Neuronal stem cell (in vitro differentiated cells): ENCODE results near the gene IL36RN.
"Not testable (repeated sequence)": the region's sequence is repeated elsewhere in the genome, so short reads cannot be mapped to it uniquely, and the experiment has no call there.

Source experiments
- DNase-seq: peaks from one replicate; pipeline ENCODE4 v3.0.0-alpha.2; 2013; ENCODE audit warnings: low spot score
- H2AFZ ChIP-seq: one replicate; pipeline ENCODE4 v1.6.1; 2013; ENCODE audit warnings: mild to moderate bottlenecking, low read length, inconsistent platforms
- H2AK5ac ChIP-seq: 2 replicates; pipeline ENCODE4 v1.6.1; 2013; ENCODE audit warnings: low read depth, mild to moderate bottlenecking, inconsistent platforms, low read length, moderate library complexity, mixed read lengths
- H2BK120ac ChIP-seq: 2 replicates; pipeline ENCODE4 v1.6.1; 2013; ENCODE audit warnings: low read depth, mild to moderate bottlenecking, inconsistent platforms, low read length, moderate library complexity, mixed read lengths
- H2BK12ac ChIP-seq: one replicate; pipeline ENCODE4 v1.6.1; 2013; ENCODE audit warnings: low read length, inconsistent platforms
- H2BK15ac ChIP-seq: 2 replicates; pipeline ENCODE4 v1.6.1; 2013; ENCODE audit warnings: mild to moderate bottlenecking, low read length, inconsistent platforms, mixed read lengths
- H2BK5ac ChIP-seq: one replicate; pipeline ENCODE4 v1.6.1; 2013; ENCODE audit warnings: inconsistent platforms, mild to moderate bottlenecking, low read length, moderate library complexity
- H3K14ac ChIP-seq: one replicate; pipeline ENCODE4 v1.6.1; 2013; ENCODE audit warnings: low read length, inconsistent platforms
- H3K18ac ChIP-seq: 2 replicates; pipeline ENCODE4 v1.6.1; 2013; ENCODE audit warnings: low read length, inconsistent platforms
- H3K23ac ChIP-seq: 2 replicates; pipeline ENCODE4 v1.6.1; 2013; ENCODE audit warnings: low read depth, mild to moderate bottlenecking, mixed read lengths, low read length, inconsistent platforms; ENCODE audit not compliant: poor library complexity
- H3K27ac ChIP-seq: replicated peaks from 3 replicates; pipeline ENCODE4 v1.5.1; 2013; ENCODE audit warnings: low read length, inconsistent platforms
- H3K27me3 ChIP-seq, 3 experiments: 2 replicates each; pipeline ENCODE4 v1.6.1; 2013; ENCODE audit warnings: low read length in 3 of 3, mild to moderate bottlenecking in 2 of 3, inconsistent platforms in 1 of 3, low read depth in 1 of 3, mixed read lengths in 1 of 3, moderate library complexity in 1 of 3; ENCODE audit not compliant: control insufficient read depth in 3 of 3, insufficient read depth in 3 of 3
- H3K36me3 ChIP-seq, 2 donors: replicated peaks in 1 of 2; 2 replicates each; pipeline ENCODE4 v1.6.1; 2013; ENCODE audit warnings: low read length in 2 of 2; ENCODE audit not compliant: control insufficient read depth in 2 of 2, insufficient read depth in 2 of 2
- H3K4ac ChIP-seq: 2 replicates; pipeline ENCODE4 v1.6.1; 2013; ENCODE audit warnings: inconsistent platforms, mild to moderate bottlenecking, low read length, moderate library complexity
- H3K4me1 ChIP-seq, 2 donors: 1 replicate in 1 of 2; 2 replicates in 1 of 2; pipeline ENCODE4 v1.6.1; 2013; ENCODE audit warnings: low read length in 2 of 2, low read depth in 1 of 2; ENCODE audit not compliant: control insufficient read depth in 2 of 2, insufficient read depth in 1 of 2
- H3K4me2 ChIP-seq: one replicate; pipeline ENCODE4 v1.6.1; 2013; ENCODE audit warnings: mild to moderate bottlenecking, low read length, inconsistent platforms; ENCODE audit not compliant: insufficient read depth, poor library complexity, severe bottlenecking
- H3K4me3 ChIP-seq, 2 donors: 2 replicates each; pipeline ENCODE4 v1.5.1; 2013; ENCODE audit warnings: low read length in 2 of 2, mild to moderate bottlenecking in 2 of 2, inconsistent platforms in 1 of 2, moderate library complexity in 1 of 2
- H3K79me1 ChIP-seq: one replicate; pipeline ENCODE4 v1.6.1; 2013; ENCODE audit warnings: low read depth, mild to moderate bottlenecking, inconsistent platforms, low read length, moderate library complexity
- H3K9ac ChIP-seq: one replicate; pipeline ENCODE4 v1.6.1; 2013; ENCODE audit warnings: mild to moderate bottlenecking, low read depth, low read length, inconsistent platforms; ENCODE audit not compliant: poor library complexity
- H3K9me3 ChIP-seq, 2 donors: replicated peaks in 1 of 2; 2 replicates each; pipeline versions ENCODE3 to v1.6.1; 2013; ENCODE audit warnings: low read length in 2 of 2, mild to moderate bottlenecking in 2 of 2, inconsistent platforms in 1 of 2, low read depth in 1 of 2, mixed read lengths in 1 of 2, moderate library complexity in 1 of 2; ENCODE audit not compliant: control insufficient read depth in 2 of 2, insufficient read depth in 1 of 2
- H4K8ac ChIP-seq: one replicate; pipeline ENCODE4 v1.6.1; 2013; ENCODE audit warnings: low read depth, mild to moderate bottlenecking, inconsistent platforms, low read length, moderate library complexity
- H4K91ac ChIP-seq: one replicate; pipeline ENCODE4 v1.6.1; 2013; ENCODE audit warnings: low read length, low read depth, mild to moderate bottlenecking, inconsistent platforms; ENCODE audit not compliant: poor library complexity
- WGBS, 2 donors: extraction: QIAGEN DNeasy Blood & Tissue Kit; methylation state at CpG; one replicate each; pipeline ENCODE4 v1.1.7; 2013; ENCODE audit warnings: missing lambda C conversion rate in 2 of 2, mixed read lengths in 1 of 2; ENCODE audit not compliant: insufficient read length in 2 of 2, insufficient replicate concordance in 1 of 2; ENCODE audit errors: extremely low coverage in 2 of 2; 5-methylcytosine and 5-hydroxymethylcytosine counted together

The IL36RN gene

DNA sequence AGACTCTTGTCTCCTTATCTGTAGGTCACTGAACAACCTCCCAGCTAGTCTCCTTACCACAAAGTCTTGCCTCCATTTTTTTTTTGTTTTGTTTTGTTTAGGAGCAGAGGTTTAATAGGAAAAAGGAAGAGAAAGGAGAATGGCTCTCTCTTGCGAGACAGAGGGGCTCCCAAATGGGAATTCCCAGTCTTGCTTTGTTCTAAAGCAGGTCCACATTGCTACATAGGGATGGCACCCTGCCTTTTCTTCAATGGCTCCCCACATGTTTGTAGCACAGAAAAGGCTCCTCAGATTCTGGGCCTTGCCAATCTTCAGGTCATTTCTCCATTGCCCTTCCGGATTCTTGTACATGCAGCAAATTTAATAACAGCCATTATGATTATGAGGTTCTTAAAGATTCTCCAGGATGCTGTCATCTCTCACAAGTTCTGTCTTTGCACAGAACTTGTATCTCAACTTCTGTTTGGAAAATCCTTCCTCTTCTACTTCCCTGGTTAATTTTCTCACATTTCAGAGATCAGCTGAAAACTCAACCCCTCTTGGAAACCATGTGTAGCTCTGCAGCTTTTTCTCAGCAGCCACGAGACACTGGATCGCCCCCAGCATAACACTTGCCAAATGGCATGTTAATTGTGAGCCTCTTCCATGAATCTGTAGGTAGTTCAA is 32.4 kb downstream of the IL36RN start:
- no peak overlapping the region for H2BK12ac ChIP-seq
- no peaks in the 10 kb centered on the region for H3K9me3 ChIP-seq
- no peak overlapping the region for H2AFZ ChIP-seq
- no peak for DNase-seq
- H3K4me2 ChIP-seq: no peak overlapping the region
- H3K4me1 ChIP-seq: no peaks in the 10 kb centered on the region
- no peak overlapping the region for H3K4me3 ChIP-seq
- WGBS, 2 donors: no CpG with 5 or more reads among the region's 4 CpGs
- H4K8ac ChIP-seq: no peak overlapping the region
- H2AK5ac ChIP-seq: no peak overlapping the region
- no peak overlapping the region for H2BK15ac ChIP-seq
- H3K79me1 ChIP-seq: no peaks in the 10 kb centered on the region
- no peak overlapping the region for H4K91ac ChIP-seq
- peaks cover 0 to 4% (median 0%) of the 10 kb centered on the region in 3 experiments for H3K27me3 ChIP-seq
- no peak overlapping the region for H2BK5ac ChIP-seq
- H3K36me3 ChIP-seq: no peaks in the 10 kb centered on the region
- H2BK120ac ChIP-seq: no peak overlapping the region
- no peak overlapping the region for H3K14ac ChIP-seq
- no peak overlapping the region for H3K4ac ChIP-seq
- H3K18ac ChIP-seq: no peak overlapping the region
- no peak overlapping the region for H3K9ac ChIP-seq
- no peak overlapping the region for H3K23ac ChIP-seq
- H3K27ac ChIP-seq: no peak overlapping the region

GRCh38 chr2:113092864-113093612 is 34.0 kb downstream of the IL36RN start:
- Histone ChIP-seq H3K14ac (no peak overlapping the region), H3K4ac (no peak overlapping the region), H3K79me1 (no peaks in the 10 kb centered on the region), H3K4me3 (no peak overlapping the region), H3K9ac (no peak overlapping the region), H4K91ac (no peak overlapping the region), H2BK120ac (no peak overlapping the region), H2BK12ac (no peak overlapping the region), H3K4me1 (no peaks in the 10 kb centered on the region), H3K9me3 (no peaks in the 10 kb centered on the region), H3K27me3 (peaks cover 0 to 4% (median 0%) of the 10 kb centered on the region in 3 experiments), H4K8ac (no peak overlapping the region), H3K18ac (no peak overlapping the region), H2AFZ (no peak overlapping the region), H2AK5ac (no peak overlapping the region), H3K4me2 (no peak overlapping the region), H3K27ac (no peak overlapping the region), H3K23ac (no peak overlapping the region), H2BK15ac (no peak overlapping the region), H2BK5ac (no peak overlapping the region), H3K36me3 (no peaks in the 10 kb centered on the region)
- DNase-seq: no peak
- no CpG with 5 or more reads among the region's 5 CpGs for WGBS, 2 donors

DNA sequence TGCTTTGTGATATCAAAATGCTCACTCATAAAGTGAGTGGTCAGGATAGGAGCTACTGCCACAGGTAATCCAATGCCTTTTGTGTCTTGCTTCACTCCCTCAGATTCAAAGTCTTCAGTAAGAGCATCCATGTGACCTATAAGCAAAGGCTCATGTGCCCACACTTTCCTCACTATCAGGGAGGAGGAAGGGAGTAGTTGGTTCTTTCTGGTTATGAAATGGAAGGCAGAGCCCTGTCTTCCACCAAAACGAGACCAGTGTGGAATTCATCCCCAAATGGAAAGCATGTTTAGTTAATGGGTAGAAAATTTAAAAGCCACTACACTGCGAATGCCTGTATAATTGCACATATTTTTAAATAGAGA is 34.6 kb downstream of the IL36RN start:
- Histone ChIP-seq H3K9ac (no peak overlapping the region), H2BK15ac (no peak overlapping the region), H3K27me3 (peaks cover 0 to 4% (median 0%) of the 10 kb centered on the region in 3 experiments), H3K9me3 (peaks cover 0 to 1% of the 10 kb centered on the region in 2 donors), H4K91ac (no peak overlapping the region), H3K4ac (no peak overlapping the region), H3K4me1 (no peaks in the 10 kb centered on the region), H3K79me1 (no peaks in the 10 kb centered on the region), H2AK5ac (no peak overlapping the region), H2AFZ (no peak overlapping the region), H3K14ac (no peak overlapping the region), H3K36me3 (no peaks in the 10 kb centered on the region), H3K4me3 (no peak overlapping the region), H2BK12ac (no peak overlapping the region), H3K27ac (no peak overlapping the region), H4K8ac (no peak overlapping the region), H3K4me2 (no peak overlapping the region), H3K23ac (no peak overlapping the region), H2BK120ac (no peak overlapping the region), H2BK5ac (no peak overlapping the region), H3K18ac (no peak overlapping the region)
- DNase-seq: no peak
- WGBS, 2 donors: no CpG with 5 or more reads among the region's 2 CpGs

DNA sequence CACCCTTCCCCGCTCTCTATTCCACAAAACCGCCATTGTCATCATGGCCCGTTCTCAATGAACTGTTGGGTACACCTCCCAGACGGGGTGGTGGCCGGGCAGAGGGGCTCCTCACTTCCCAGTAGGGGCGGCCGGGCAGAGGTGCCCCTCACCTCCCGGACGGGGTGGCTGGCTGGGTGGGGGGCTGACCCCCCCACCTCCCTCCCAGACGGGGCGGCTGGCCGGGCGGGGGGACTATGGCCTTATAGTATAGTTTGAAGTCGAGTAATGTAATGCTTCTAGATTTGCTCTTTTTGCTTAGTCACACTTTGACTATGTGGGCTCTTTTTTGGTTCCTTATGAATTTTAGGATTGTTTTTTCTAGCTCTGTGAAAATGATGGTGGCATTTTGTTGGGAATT is 37.3 kb downstream of the IL36RN start:
- H3K18ac ChIP-seq, H3K36me3 ChIP-seq, H3K4me1 ChIP-seq, H3K27ac ChIP-seq, H2AFZ ChIP-seq, H2BK120ac ChIP-seq, DNase-seq, H4K91ac ChIP-seq, H3K23ac ChIP-seq, H3K9ac ChIP-seq, H3K4me2 ChIP-seq, H2BK15ac ChIP-seq, H3K9me3 ChIP-seq, H4K8ac ChIP-seq, H2BK5ac ChIP-seq, H3K4me3 ChIP-seq, H3K4ac ChIP-seq, H2AK5ac ChIP-seq, H3K79me1 ChIP-seq, H2BK12ac ChIP-seq, H3K27me3 ChIP-seq, H3K14ac ChIP-seq: not testable (repeated sequence)
- no CpG with 5 or more reads among the region's 14 CpGs for WGBS, 2 donors
